GM21390 (cell line): ENCODE data around the gene LHX6.

ENCODE experiments used
- ATAC-seq: cut with Tn5 transposase; IDR thresholded peaks from one replicate; pipeline ENCODE4 v1.9.1; 2021; ENCODE audit not compliant: unreplicated experiment

The LHX6 gene

DNA sequence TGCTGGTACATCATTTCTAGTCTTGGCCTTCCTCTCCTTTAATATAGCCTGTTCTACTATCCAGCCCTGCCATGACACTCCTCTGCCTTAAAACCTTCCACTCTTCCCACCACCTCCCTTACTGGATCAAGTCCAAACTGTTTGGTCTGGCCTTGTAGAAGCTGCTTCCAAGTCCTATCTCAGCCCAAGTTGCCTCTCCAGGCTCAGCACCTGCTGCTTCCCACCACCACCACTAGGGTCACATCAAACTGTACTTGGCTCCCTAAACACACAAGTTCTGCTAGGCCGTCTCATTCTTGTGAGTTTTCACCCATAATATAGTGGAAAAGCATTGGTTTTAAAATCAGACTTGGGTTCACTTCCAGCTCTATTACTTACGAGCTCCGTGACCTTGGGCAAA lies 70.6 kb downstream of the LHX6 start:
- ATAC-seq, result peak; percentile 41

DNA sequence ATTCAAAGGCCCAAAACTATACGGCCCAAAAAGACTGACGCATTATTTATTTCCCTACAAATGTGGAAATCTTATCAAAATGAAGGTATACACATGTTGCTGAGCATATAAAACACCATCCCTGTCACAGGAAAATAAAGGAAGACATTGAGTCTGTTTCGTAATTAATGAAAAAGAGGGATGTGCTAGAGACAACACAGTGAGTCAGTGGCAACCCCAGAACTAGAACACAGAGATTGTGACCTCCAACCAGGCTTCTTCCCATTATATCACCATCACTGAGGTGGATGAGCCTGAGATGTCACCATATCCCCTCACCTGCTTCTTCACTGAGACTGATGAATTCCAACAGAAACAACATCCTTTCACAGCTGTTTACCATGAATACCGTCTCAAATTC lies 73.0 kb downstream of the LHX6 start:
- ATAC-seq, result no peak
